ENCODE measurements around the gene SMCR8. TPM values are rescaled to one million over a fixed set of nuclear protein-coding genes. Genes with fewer than 3 reads are reported as not detected.

The SMCR8 gene
- total RNA-seq, 3 donors from 2014 or later, result 20.1 to 24.1 (median 21.9) TPM

DNA sequence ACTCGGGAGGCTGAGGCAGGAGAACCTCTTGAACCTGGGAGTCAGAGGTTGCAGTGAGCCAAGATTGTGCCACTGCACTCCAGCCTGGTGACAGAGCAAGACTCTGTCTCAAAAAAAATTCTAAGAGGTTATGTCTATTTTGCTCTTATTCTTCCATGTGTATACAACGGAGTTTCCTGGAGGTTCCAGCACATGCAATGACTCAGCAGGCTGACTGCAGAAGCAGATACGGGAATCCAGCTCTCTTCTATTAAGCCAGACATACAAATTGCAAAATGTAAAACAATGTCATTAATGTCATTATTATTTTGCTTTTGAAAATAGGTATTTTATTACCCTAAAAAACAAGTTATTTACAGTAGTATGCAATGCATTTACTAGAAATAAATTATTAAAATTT is 36.2 kb upstream of the SMCR8 start:
- H3K9me3 ChIP-seq, result no peaks in the 10 kb centered on the region
- no peaks in the 10 kb centered on the region for H3K4me1 ChIP-seq (ENCODE audit: low read depth)
- H3K36me3 ChIP-seq (ENCODE audit: low read depth), result peaks cover 7% of the 10 kb centered on the region
- TF ChIP-seq, protein P1, sequence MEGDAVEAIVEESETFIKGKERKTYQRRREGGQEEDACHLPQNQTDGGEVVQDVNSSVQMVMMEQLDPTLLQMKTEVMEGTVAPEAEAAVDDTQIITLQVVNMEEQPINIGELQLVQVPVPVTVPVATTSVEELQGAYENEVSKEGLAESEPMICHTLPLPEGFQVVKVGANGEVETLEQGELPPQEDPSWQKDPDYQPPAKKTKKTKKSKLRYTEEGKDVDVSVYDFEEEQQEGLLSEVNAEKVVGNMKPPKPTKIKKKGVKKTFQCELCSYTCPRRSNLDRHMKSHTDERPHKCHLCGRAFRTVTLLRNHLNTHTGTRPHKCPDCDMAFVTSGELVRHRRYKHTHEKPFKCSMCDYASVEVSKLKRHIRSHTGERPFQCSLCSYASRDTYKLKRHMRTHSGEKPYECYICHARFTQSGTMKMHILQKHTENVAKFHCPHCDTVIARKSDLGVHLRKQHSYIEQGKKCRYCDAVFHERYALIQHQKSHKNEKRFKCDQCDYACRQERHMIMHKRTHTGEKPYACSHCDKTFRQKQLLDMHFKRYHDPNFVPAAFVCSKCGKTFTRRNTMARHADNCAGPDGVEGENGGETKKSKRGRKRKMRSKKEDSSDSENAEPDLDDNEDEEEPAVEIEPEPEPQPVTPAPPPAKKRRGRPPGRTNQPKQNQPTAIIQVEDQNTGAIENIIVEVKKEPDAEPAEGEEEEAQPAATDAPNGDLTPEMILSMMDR (IDR thresholded peaks at IDR 0.05), result no peak
- intact Hi-C loops (cut with DNase I, micrococcal nuclease), result no loop called here
- no peak overlapping the region for H3K4me3 ChIP-seq
- no peak for ATAC-seq
- no peak for DNase-seq

DNA sequence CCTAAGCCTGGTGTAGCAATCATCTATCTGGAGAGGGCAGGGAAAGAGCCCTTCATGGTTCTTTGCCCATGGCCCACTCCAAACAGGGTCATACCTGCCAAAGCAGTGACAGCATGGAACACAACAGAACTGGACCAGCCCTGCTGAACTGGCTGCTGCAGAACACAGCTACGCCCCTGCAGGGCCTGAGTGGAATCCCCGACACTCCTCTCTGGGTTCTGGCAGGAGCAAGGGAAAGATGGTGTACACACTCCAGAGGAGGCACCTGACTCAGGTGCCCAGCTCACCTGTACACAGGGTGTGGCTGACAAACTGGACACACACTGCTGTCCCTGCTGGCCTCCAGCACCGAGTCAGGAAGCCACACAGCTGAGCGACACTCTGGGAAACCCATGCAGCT is 34.8 kb upstream of the SMCR8 start:
- TF ChIP-seq, protein P1 (IDR thresholded peaks at IDR 0.05), result no peak
- DNase-seq (peak in 1 of 3 donors; percentile 16), ATAC-seq (no peak)
- intact Hi-C loops (cut with DNase I, micrococcal nuclease), result no loop called here
- no peak overlapping the region for H3K4me3 ChIP-seq
- H3K9me3 ChIP-seq, result no peaks in the 10 kb centered on the region
- H3K4me1 ChIP-seq (ENCODE audit: low read depth), result no peaks in the 10 kb centered on the region
- H3K36me3 ChIP-seq (ENCODE audit: low read depth), result peaks cover 7% of the 10 kb centered on the region

DNA sequence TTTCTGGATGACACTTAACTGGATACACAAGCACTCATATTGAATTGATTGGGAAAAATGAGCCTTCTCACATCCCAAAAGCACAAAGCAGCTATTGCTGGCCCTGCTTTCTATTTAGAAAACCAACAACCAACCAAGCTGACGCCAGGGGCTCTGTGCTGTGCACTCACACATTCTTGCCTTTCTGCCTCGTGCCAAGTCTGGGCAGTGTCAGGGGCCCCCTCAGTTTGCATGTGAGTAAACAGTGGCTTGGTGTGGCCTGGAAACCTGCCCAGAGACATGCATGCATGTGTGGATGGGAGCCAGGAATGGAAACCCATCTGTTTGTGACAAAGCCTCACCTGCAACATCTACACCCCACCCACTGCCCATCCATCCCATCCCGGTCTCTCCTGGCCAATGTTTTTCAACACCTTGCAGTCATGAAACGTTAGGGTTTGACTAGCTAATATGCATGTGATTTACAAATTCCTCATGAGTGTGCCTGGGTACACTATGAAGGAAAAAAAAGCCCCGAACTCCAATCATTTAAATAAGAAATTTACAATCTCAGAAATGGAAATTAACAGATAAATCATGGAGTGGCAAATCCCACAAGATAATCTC is 34.2 kb upstream of the SMCR8 start:
- Histone ChIP-seq H3K36me3 (ENCODE audit: low read depth) (peaks cover 7% of the 10 kb centered on the region), H3K9me3 (no peaks in the 10 kb centered on the region), H3K4me3 (no peak overlapping the region), H3K4me1 (ENCODE audit: low read depth) (no peaks in the 10 kb centered on the region)
- TF ChIP-seq, protein P1 (IDR thresholded peaks at IDR 0.05), result no peak
- ATAC-seq (no peak), DNase-seq (peak in 1 of 3 donors; percentile 5)
- intact Hi-C loops (cut with DNase I, micrococcal nuclease), result no loop called here

DNA sequence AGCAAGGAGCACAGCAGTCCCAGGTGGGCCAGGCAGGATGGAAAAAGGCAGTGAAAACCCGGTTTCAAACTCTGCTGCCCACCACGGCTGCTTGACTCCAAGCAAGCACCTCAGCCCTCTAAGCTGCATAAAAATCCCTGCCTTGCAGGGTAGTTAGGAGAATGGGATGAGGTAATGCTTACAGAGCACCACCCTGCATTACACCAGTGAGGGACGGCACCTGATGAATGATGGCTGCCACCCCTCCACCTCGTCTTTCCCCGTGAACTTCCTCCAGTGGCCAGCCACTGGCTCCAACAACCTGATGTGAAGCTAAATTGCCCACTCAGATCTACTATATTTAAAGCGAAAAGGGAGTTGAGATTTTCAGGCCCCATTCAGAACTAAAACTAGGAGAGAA is 33.3 kb upstream of the SMCR8 start:
- ATAC-seq (no peak), DNase-seq (peak in 1 of 3 donors; percentile 3)
- no peaks in the 10 kb centered on the region for H3K9me3 ChIP-seq
- H3K36me3 ChIP-seq (ENCODE audit: low read depth), result peaks cover 7% of the 10 kb centered on the region
- H3K4me1 ChIP-seq (ENCODE audit: low read depth), result no peaks in the 10 kb centered on the region
- H3K4me3 ChIP-seq, result no peak overlapping the region
- intact Hi-C loops (cut with DNase I, micrococcal nuclease), result no loop called here
- TF ChIP-seq, protein P1 (IDR thresholded peaks at IDR 0.05), result no peak

DNA sequence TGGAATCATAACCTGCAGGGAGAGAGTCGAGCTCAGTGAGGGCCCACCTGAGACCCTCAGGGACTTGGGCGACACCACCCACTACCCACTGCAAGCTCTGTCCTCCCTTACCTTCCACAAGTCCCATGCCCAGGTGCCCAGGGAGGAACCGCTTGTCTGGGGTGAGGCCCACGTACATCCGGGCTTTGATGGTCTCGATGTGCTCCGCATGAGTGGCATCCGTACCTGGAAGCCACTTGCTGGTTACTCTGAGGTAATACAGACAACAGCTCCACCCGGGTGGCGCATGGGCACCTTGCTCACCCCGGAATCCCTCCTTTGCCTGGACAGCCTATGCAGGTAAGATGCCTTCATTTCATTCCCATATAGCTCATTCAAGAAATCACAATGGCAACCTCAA is 29.8 kb upstream of the SMCR8 start:
- Histone ChIP-seq H3K9me3 (no peaks in the 10 kb centered on the region), H3K4me1 (ENCODE audit: low read depth) (no peaks in the 10 kb centered on the region), H3K4me3 (no peak overlapping the region), H3K36me3 (ENCODE audit: low read depth) (no peaks in the 10 kb centered on the region)
- TF ChIP-seq, protein P1 (IDR thresholded peaks at IDR 0.05), result no peak
- intact Hi-C loops (cut with DNase I, micrococcal nuclease), result no loop called here
- DNase-seq, result no peak
- no peak for ATAC-seq

Measured in mucosa of descending colon (tissue), 3 donors.